HG02884 (cell line): ENCODE results near the gene ZSWIM8.
"Not testable (repeated sequence)": the region's sequence is repeated elsewhere in the genome, so short reads cannot be mapped to it uniquely, and the experiment has no call there.

ENCODE experiments used
- ATAC-seq: cut with Tn5 transposase; IDR thresholded peaks from one replicate; pipeline ENCODE4 v1.9.1; 2021; ENCODE audit warnings: mild to moderate bottlenecking, moderate library complexity; ENCODE audit not compliant: unreplicated experiment

The ZSWIM8 gene, protein sequence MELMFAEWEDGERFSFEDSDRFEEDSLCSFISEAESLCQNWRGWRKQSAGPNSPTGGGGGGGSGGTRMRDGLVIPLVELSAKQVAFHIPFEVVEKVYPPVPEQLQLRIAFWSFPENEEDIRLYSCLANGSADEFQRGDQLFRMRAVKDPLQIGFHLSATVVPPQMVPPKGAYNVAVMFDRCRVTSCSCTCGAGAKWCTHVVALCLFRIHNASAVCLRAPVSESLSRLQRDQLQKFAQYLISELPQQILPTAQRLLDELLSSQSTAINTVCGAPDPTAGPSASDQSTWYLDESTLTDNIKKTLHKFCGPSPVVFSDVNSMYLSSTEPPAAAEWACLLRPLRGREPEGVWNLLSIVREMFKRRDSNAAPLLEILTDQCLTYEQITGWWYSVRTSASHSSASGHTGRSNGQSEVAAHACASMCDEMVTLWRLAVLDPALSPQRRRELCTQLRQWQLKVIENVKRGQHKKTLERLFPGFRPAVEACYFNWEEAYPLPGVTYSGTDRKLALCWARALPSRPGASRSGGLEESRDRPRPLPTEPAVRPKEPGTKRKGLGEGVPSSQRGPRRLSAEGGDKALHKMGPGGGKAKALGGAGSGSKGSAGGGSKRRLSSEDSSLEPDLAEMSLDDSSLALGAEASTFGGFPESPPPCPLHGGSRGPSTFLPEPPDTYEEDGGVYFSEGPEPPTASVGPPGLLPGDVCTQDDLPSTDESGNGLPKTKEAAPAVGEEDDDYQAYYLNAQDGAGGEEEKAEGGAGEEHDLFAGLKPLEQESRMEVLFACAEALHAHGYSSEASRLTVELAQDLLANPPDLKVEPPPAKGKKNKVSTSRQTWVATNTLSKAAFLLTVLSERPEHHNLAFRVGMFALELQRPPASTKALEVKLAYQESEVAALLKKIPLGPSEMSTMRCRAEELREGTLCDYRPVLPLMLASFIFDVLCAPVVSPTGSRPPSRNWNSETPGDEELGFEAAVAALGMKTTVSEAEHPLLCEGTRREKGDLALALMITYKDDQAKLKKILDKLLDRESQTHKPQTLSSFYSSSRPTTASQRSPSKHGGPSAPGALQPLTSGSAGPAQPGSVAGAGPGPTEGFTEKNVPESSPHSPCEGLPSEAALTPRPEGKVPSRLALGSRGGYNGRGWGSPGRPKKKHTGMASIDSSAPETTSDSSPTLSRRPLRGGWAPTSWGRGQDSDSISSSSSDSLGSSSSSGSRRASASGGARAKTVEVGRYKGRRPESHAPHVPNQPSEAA (N-terminal part only)

GRCh38 chr10:73785211-73785720 lies at the start of gene ZSWIM8:
Gene ZSWIM8 (plus strand): TSS chr10:73785606. CDS start chr10:73785879, 273 bp downstream.
- ATAC-seq, result peak; percentile 74

DNA sequence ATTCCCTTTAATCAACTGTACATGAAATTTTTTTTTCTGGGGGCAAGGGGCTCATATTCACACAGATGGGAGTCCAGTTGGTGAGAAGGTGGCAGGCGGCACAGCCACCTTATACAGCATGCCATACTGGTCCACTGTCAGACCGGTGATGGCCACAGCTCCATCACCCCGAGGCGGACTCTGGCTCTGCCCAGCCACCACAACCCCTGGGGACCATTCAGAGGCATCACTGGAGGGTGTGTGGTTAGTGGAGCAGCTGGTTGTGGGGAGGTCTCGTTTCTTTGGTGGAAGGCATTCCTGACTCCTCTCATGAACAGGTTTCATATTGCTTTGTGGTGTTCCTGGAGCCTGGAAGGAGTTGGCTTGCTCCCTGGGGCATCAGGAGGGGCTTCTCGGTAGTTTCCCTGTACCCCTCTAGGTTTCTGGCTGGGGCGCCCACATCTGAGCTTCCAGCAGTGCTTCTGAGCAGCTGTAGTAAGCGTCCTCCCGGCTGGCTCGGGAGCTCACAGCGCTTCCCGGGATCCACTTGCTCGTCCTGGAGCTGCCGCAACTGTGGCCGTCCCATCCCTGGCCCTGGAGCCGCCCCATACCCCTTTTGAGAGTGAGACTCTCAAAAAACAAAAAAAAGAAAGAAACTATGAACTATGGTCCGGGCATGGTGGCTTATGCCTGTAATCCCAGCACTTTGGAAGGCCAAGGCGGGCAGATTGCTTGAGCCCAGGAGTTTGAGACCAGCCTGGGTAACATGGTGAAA lies 44.7 kb upstream of the ZSWIM8 start:
- ATAC-seq, result not testable (repeated sequence)

- ATAC-seq, result no peak
Measured at GRCh38 chr10:73742454-73742734, 43.0 kb upstream of the ZSWIM8 start.

DNA sequence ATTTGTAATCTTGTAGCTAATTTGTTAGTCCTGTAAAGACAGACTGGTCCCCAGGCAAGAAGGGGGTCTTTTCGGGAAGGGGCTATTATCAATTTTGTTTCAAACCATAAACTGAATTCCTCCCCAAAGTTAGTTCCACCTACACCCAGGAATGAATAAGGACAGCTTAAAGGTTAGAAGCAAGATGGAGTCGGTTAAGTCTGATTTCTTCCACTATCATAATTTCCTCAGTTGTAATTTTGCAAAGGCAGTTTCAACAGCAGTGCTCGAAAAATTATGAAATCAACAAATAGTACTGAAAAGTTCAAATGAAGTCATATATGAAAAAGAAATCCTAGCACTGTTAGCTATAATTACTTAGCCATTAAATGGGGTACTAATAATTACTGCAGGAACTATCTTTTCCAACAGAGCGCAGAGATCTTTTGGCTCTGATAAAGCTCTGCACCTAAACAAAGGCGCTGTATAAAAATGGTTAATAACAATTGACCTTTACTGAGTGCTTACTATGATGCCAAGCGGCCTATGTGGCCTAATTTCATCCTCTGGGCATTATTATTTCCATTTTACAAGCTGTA lies 42.0 kb upstream of the ZSWIM8 start:
- no peak for ATAC-seq

DNA sequence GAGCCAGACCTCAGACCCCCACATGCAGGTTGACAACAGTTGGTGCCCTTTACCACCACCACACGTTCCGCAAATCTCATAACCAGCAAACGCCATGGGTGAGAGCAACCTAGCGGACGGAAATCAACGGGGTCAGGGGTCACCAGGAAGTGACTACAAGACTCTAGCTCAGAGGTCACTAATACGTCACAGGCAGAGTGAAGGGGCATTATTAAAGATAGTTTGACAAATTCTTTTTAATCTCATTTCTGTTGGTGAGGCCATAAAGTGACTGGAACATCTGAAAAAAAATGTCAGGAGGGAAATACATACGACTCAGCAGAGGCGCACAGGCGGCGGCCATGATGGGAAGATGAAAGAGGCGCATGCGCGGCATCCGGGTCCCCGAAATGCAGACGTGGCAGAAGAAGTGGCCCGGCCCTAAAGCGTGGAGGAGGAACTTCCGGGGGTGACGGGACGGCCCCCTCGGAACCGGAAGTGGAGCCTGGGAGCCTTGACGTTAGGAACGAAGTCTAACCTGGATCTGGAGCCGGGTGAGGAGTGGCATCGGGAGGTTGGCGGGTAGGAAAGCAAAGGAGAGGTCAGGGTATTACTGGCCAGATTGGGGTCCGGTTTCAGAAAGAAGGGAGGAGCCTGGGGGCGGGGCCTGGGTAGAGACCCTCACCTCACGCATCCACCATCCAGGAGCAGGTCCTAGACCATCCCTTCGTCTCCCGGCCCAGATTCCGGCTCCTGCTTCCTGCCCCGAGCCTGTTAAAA lies 41.3 kb upstream of the ZSWIM8 start, which contains the start of gene SEC24C:
TSS of gene SEC24C (plus strand) at position 468 of the 759 bp plus-strand sequence. CDS start 2,461 bp downstream, outside the sequence.
- ATAC-seq, result peak; percentile 89

DNA sequence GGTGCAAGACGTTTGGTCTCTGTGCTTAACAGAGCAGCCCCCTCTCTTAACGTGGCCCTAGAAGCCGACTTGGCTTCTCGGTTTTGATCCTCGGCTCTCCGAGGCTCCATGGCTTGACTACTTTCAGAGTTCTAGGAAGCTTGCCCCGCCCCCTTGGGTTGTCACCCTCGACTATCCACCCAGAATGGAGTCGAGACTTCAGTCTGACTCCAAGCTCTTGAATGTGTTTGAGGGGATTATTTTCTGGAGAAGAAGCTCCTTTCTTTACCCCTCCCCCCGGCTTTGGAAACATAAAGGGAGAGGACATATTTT lies 40.8 kb upstream of the ZSWIM8 start:
- peak; percentile 29 for ATAC-seq

DNA sequence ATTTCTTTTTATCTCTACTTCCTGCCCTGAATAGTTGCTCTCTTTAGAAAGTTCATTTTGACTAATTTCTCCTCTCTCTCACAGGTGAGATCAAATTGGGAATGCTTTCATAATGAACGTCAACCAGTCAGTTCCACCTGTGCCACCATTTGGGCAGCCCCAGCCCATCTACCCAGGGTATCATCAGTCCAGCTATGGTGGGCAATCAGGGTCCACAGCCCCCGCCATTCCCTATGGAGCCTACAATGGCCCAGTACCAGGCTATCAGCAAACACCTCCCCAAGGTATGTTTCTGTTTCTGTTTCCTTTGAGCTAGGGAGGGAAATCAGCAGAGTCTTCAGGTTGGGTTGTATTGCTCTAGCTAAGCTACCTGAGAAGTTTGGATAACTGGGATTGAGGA lies 38.7 kb upstream of the ZSWIM8 start:
- no peak for ATAC-seq

- ATAC-seq, result no peak
Measured at GRCh38 chr10:73750819-73751218, 34.6 kb upstream of the ZSWIM8 start.

- ATAC-seq, result no peak
Measured at GRCh38 chr10:73756183-73756582, 29.2 kb upstream of the ZSWIM8 start.

DNA sequence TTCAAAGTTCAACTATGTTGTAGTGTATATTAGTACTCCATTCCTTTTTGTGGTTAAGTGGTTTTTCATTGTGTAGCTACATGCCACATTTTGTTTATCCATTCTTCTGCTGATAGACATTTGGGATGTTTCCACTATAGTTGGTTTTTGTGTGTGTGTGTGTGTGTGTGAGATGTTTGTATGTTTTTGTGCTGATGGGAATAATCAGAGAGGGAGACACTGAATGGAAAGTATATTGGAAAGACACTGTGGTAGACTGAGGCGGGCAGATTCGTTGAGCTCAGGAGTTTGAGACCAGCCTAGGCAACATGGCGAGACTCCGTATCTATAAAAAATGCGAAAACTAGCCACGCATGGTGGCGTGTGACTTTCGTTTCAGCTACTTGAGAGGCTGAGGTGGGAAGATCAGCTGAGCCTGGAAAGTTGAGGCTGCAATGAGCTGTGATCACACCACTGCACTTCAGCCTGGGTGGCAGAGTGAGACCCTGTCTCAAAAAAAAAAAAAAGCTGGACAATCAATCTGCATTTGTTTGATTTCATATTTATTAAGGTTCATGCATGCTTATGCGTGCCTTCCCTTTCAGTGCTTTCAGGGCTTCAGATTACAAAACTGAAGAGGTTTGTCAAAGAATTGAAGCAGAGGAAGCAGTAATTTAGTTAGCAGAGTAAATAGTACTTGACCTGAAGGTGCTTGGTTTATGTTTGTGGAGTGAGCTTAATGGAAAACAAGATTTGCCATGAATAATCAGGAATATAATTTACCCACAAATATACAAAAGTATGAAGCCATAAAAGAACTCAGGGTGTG lies 26.5 kb upstream of the ZSWIM8 start:
- ATAC-seq, result no peak

GRCh38 chr10:73759512-73760115 lies 25.8 kb upstream of the ZSWIM8 start:
- no peak for ATAC-seq

DNA sequence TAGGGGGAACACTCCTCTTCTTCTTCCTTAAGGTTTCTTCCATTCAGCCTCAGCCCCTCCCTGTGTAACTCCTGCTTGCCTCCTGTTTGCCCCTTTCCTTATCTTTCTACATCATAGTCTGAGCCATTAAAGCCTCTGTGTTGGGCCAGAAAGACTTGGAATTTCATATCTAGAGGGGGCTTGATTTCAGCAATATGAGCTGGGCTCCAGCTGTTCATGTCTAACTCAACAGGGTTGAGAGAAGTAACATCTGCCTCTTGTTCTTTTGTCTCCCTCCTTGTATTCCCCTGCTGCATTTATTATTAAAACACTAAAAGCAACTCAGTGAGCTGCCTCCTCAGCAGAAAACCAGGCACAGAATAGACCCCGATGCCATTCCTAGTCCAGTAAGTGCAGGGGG lies 23.6 kb upstream of the ZSWIM8 start:
- ATAC-seq, result no peak

DNA sequence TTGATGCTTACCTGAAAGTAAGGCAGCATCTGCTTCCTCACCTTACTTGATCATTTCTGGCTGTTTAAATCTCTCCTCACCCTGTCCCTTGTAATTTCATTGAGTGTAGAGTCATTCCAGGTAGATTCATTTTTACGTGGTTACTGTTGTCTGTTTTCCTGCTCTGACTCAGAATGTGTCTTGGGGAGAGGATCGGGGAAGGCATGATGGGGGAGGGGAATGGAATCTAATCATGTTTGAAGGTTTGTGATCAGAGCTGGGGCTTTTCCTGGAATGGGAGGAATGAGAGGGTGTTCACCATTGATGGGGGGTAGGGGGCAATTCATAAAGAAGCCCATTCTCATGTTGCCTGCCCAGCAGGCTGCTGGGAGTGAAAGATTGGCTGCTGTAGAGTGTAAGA lies 22.5 kb upstream of the ZSWIM8 start:
- ATAC-seq, result no peak

DNA sequence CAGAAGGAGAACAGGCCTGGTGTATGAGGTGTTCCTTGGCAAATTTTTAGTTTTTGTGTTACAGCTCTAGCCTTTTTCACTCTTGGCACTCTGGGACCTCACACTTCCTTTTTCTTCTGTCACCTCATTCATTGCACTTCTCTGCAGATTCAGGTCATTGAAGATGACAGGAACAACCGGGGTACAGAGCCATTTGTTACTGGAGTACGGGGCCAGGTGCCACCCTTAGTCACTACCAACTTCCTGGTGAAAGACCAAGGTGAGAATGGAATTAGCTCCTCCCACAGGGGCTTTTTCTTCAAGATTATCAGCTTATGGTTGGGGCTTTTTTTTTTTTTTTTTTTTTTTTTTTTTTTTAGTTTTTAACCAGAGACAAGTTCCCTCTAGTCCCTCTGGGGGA lies 22.1 kb upstream of the ZSWIM8 start:
- ATAC-seq, result no peak

DNA sequence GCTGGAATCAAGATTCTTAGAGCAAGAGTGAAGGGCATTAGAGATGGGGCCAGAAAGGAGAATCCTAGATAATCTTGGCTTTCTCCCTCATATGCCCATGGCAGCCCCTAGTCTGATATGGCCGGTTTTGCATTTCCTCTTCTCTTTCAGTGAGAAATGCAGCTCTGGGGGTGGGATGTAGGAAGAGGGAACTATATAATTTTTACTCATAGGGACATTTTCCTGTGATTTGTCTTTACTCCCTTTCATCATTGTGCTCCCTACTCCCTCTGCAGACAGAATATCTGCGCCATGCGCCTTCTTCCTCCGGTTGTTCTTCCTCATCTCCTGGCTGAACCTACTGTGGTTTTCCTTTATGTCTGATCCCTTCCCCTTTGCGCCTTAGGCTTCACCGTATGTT lies 20.3 kb upstream of the ZSWIM8 start:
- no peak for ATAC-seq

DNA sequence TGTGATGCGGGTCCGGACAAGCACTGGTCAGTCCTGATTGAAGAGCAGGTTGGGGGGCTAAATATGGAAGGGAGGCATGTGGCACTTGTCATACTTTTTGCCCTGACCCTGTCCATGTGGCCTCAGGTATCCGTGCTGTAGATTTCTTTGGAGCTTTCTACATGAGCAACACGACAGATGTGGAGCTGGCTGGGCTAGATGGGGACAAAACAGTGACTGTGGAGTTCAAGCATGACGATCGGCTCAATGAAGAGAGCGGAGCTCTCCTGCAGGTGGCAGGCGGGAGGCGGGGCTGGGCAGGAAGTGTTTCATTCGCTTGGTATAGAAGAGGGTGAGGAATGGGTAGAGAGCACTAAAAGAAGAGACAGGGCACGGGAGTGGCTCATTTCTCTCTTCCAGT lies 16.5 kb upstream of the ZSWIM8 start:
- ATAC-seq, result no peak

- ATAC-seq, result no peak
Measured at GRCh38 chr10:73769396-73769795, 16.0 kb upstream of the ZSWIM8 start.

DNA sequence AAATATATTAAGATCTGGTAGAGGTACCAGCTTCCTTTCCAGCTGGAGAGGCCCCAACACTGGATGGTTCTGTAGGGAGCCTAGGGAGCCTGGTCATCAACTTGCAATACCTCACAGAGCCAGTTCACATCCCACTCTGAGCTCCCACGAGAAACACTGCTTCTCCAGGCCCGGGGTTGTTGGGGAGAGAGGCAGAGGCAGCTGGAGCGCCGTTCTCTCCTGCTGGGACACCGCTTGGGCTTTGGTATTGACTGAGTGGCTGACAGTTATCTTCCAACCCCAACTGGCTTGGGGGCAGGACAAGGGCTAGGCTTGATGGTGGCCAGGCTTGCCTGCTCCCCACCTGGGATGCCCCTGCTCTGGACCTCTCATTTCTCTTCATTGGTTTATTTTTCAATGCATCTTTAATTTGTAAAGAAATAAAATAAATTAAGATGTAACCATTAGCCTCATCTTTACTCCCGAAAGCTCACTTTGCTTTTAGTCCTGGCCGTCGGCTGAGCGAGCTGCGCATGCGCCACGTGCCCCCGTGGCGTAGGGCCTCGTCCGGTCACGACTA lies 13.6 kb upstream of the ZSWIM8 start:
- no peak for ATAC-seq
